ENCODE results near the gene MAPK7. TPM values are rescaled to one million over a fixed set of nuclear protein-coding genes. Genes with fewer than 3 reads are reported as not detected.

Gene MAPK7
- total RNA-seq, 1 donor from 2014 or later = 39.3 TPM

- no peaks in the 10 kb centered on the region for H3K36me3 Mint-ChIP-seq (ENCODE audit: low read depth)
- no peak for DNase-seq (ENCODE audit: low read depth, low spot score)
- TF ChIP-seq, protein P1, sequence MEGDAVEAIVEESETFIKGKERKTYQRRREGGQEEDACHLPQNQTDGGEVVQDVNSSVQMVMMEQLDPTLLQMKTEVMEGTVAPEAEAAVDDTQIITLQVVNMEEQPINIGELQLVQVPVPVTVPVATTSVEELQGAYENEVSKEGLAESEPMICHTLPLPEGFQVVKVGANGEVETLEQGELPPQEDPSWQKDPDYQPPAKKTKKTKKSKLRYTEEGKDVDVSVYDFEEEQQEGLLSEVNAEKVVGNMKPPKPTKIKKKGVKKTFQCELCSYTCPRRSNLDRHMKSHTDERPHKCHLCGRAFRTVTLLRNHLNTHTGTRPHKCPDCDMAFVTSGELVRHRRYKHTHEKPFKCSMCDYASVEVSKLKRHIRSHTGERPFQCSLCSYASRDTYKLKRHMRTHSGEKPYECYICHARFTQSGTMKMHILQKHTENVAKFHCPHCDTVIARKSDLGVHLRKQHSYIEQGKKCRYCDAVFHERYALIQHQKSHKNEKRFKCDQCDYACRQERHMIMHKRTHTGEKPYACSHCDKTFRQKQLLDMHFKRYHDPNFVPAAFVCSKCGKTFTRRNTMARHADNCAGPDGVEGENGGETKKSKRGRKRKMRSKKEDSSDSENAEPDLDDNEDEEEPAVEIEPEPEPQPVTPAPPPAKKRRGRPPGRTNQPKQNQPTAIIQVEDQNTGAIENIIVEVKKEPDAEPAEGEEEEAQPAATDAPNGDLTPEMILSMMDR (conservative IDR thresholded peaks at IDR 0.05) = no peak
- H3K4me1 Mint-ChIP-seq = no peaks in the 10 kb centered on the region
- no peaks in the 10 kb centered on the region for H3K27me3 Mint-ChIP-seq (ENCODE audit: low read depth)
- H3K27ac Mint-ChIP-seq (ENCODE audit: unreplicated experiment) = no peak overlapping the region
- no peaks in the 10 kb centered on the region for H3K9me3 Mint-ChIP-seq
- no peak overlapping the region for H3K4me3 Mint-ChIP-seq
Measured at GRCh38 chr17:19421926-19422325, 43.6 kb downstream of the MAPK7 start.

DNA sequence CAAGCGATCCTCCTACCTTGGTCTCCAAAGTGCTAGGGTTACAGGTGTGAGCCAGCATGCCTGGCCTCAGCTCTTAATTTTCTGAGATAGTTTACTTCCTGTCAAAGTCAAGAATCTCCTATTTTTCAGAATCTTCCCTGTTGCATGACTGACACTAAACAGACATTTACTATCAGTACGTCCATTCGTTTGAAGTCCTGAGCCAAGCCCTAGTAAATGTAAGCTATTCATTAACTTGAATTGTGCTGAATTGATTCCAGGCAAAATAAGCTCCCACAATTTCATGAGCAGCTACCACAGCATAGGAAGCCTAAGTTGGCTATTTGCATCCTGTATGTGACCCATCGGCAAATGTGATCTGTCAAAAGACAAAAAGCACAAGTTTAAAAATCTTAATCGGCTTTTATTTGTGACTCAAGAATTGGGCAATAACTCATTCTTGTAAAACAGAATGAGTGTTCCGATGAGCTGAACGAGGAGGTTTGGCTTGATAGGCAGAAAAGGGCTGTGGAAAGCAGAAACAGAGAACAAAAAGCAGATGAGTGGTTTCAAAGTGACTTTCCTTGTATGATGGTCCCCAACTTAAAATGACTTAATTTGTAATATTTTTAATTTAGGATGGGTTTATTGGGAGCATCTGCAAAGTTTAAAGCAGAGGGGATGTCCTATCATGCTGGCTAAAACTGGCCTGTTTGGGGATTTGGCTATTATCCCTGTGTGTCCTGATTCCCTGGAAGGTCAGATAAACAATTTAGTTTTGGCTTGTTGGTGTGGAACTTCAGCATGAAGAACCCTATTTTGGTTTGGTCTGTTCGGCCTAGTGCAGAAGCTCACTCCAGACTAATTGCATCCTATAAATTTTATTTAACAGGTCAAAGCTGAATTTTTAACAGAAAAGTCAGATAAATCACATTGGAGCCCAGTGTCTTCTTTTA lies 46.9 kb downstream of the MAPK7 start:
- Mint-ChIP-seq H3K36me3 (ENCODE audit: low read depth) (no peaks in the 10 kb centered on the region), H3K9me3 (no peaks in the 10 kb centered on the region), H3K27ac (ENCODE audit: unreplicated experiment) (no peak overlapping the region), H3K4me3 (no peak overlapping the region), H3K4me1 (no peaks in the 10 kb centered on the region), H3K27me3 (ENCODE audit: low read depth) (no peaks in the 10 kb centered on the region)
- no peak for DNase-seq (ENCODE audit: low read depth, low spot score)
- TF ChIP-seq, protein P1 (conservative IDR thresholded peaks at IDR 0.05) = no peak

DNA sequence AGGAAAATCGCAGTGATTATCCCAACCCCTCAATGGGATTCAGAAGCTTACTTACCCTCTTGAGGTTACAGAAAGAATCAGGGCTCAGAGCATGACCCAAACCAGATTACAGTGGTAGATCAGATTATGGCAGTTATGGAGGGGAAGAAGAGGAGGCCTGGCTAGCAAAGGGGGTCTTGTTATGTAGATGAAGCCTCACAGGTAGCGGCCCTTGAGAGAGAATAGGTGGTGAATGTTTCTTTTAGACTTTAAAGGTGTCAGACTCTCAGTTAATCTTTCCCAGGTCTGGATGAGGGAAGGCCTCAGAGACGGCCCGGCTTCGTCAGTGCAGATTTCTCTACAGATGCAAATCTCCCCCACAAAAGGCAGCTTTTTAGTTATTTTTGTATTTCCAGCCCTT lies 48.3 kb downstream of the MAPK7 start:
- Mint-ChIP-seq H3K27me3 (ENCODE audit: low read depth) (no peaks in the 10 kb centered on the region), H3K4me3 (no peak overlapping the region), H3K36me3 (ENCODE audit: low read depth) (no peaks in the 10 kb centered on the region), H3K9me3 (no peaks in the 10 kb centered on the region), H3K4me1 (peaks cover 2% of the 10 kb centered on the region), H3K27ac (ENCODE audit: unreplicated experiment) (no peak overlapping the region)
- DNase-seq (ENCODE audit: low read depth, low spot score) = no peak
- TF ChIP-seq, protein P1 (conservative IDR thresholded peaks at IDR 0.05) = no peak

DNA sequence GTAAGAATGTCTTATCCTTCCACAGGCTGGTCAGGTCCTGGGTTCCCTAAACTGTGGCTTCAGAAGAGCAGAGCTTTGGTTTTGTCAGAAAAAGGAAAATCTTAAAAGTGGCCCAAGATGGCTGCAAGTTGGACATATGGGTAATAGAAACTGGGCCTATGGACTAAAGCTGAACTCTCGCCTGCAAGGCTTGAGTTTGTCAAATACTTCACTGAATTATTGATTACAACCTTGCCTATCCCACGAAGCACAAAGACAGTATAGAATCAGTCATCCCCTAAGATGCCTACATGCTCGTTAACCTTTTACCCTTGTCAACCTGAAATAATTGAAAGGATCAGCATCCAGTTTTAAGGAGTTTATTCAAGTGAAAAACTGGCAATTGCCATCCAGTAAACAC lies 53.4 kb downstream of the MAPK7 start:
- Mint-ChIP-seq H3K4me3 (no peak overlapping the region), H3K27ac (ENCODE audit: unreplicated experiment) (no peak overlapping the region), H3K36me3 (ENCODE audit: low read depth) (no peaks in the 10 kb centered on the region), H3K4me1 (peaks cover 9% of the 10 kb centered on the region), H3K27me3 (ENCODE audit: low read depth) (no peaks in the 10 kb centered on the region), H3K9me3 (no peaks in the 10 kb centered on the region)
- TF ChIP-seq, protein P1 (conservative IDR thresholded peaks at IDR 0.05) = no peak
- DNase-seq (ENCODE audit: low read depth, low spot score) = no peak

Small RNA genes within 50 kb of the gene (microRNA-seq; reads per million reads assigned to microRNA genes)
- gene MIR1180 = 7,160 reads per million, percentile 92 among the genes with 10 or more reads in this experiment

Other genes with a start within 250 kb of the MAPK7 start
- gene EPN2, start 141.1 kb upstream of the MAPK7 start, total RNA-seq = 45.5 and 47.3 TPM in 2 replicates
- gene B9D1, start 15.8 kb upstream of the MAPK7 start, total RNA-seq = 15.4 and 17.9 TPM in 2 replicates
- gene MFAP4, start 8.7 kb downstream of the MAPK7 start, total RNA-seq = 0.26 and 0.43 TPM in 2 replicates
- gene RNF112, start 32.7 kb downstream of the MAPK7 start, total RNA-seq = 0.84 and 1.2 TPM in 2 replicates
- 4.1 and 4.3 TPM in 2 replicates for gene SLC47A1, start 155.4 kb downstream of the MAPK7 start, total RNA-seq